Trophoblast cell (in vitro differentiated cells and primary cell): Measurements from ENCODE around the gene DAZAP1.
A peak's percentile ranks its signal among the peaks of the same experiment; 100 is the strongest.

Experiments
- DNase-seq, 2 donors: peaks; one replicate each; pipeline ENCODE4 v3.0.0-alpha.2; 2016
- H2AFZ ChIP-seq: 2 replicates; pipeline ENCODE4 v1.6.1; 2013; ENCODE audit warnings: low read length, moderate library complexity, mild to moderate bottlenecking; ENCODE audit not compliant: insufficient read depth, poor library complexity
- H2AK5ac ChIP-seq: 2 replicates; pipeline ENCODE4 v1.6.1; 2013; ENCODE audit warnings: mild to moderate bottlenecking, low read length
- H2BK120ac ChIP-seq: 2 replicates; pipeline ENCODE4 v1.6.1; 2013; ENCODE audit warnings: low read length, mild to moderate bottlenecking, moderate library complexity; ENCODE audit not compliant: insufficient read depth, poor library complexity
- H2BK12ac ChIP-seq: 2 replicates; pipeline ENCODE4 v1.6.1; 2013; ENCODE audit warnings: mild to moderate bottlenecking, low read length, moderate library complexity
- H2BK5ac ChIP-seq: 2 replicates; pipeline ENCODE4 v1.6.1; 2013; ENCODE audit warnings: low read length, low read depth, moderate library complexity, mild to moderate bottlenecking; ENCODE audit not compliant: poor library complexity
- H3K14ac ChIP-seq: 2 replicates; pipeline ENCODE4 v1.6.1; 2013; ENCODE audit warnings: mild to moderate bottlenecking, low read length
- H3K18ac ChIP-seq: 2 replicates; pipeline ENCODE4 v1.6.1; 2013; ENCODE audit warnings: mild to moderate bottlenecking, low read length
- H3K23ac ChIP-seq: 2 replicates; pipeline ENCODE4 v1.6.1; 2013; ENCODE audit warnings: low read length
- H3K27ac ChIP-seq: 2 replicates; pipeline ENCODE4 v1.5.1; 2013; ENCODE audit warnings: low read depth, mild to moderate bottlenecking, inconsistent platforms, low read length, moderate library complexity
- H3K27me3 ChIP-seq: 2 replicates; pipeline ENCODE4 v1.6.1; 2013; ENCODE audit warnings: inconsistent platforms, mild to moderate bottlenecking, low read length, moderate library complexity; ENCODE audit not compliant: insufficient read depth
- H3K36me3 ChIP-seq, 2 experiments: 1 replicate in 1 of 2; 2 replicates in 1 of 2; pipeline ENCODE4 v1.6.1; 2013; ENCODE audit warnings: low read length in 2 of 2, mild to moderate bottlenecking in 2 of 2, moderate library complexity in 1 of 2; ENCODE audit not compliant: insufficient read depth in 2 of 2, control insufficient read depth in 1 of 2
- H3K4ac ChIP-seq: 2 replicates; pipeline ENCODE4 v1.6.1; 2013; ENCODE audit warnings: low read depth, mild to moderate bottlenecking, low read length, moderate library complexity
- H3K4me1 ChIP-seq, 2 experiments: 1 replicate in 1 of 2; 2 replicates in 1 of 2; pipeline ENCODE4 v1.6.1; 2013; ENCODE audit warnings: low read length in 2 of 2, mild to moderate bottlenecking in 2 of 2, moderate library complexity in 1 of 2; ENCODE audit not compliant: insufficient read depth in 2 of 2, control insufficient read depth in 1 of 2
- H3K4me2 ChIP-seq: 2 replicates; pipeline ENCODE4 v1.6.1; 2013; ENCODE audit warnings: inconsistent platforms, mild to moderate bottlenecking, low read length, moderate library complexity
- H3K4me3 ChIP-seq: 2 replicates; pipeline ENCODE4 v1.5.1; 2013; ENCODE audit warnings: mild to moderate bottlenecking, low read depth, low read length, inconsistent platforms
- H3K79me1 ChIP-seq: one replicate; pipeline ENCODE4 v1.6.1; 2013; ENCODE audit warnings: low read length
- H3K79me2 ChIP-seq: 2 replicates; pipeline ENCODE4 v1.6.1; 2013; ENCODE audit warnings: low read length, mild to moderate bottlenecking; ENCODE audit not compliant: control insufficient read depth, insufficient read depth, poor library complexity
- H3K9ac ChIP-seq: 2 replicates; pipeline ENCODE4 v1.6.1; 2013; ENCODE audit warnings: mild to moderate bottlenecking, low read length
- H3K9me3 ChIP-seq: 2 replicates; pipeline ENCODE4 v1.6.1; 2013; ENCODE audit warnings: low read depth, mild to moderate bottlenecking, control low read depth, inconsistent platforms, low read length; ENCODE audit not compliant: insufficient read depth
- H4K12ac ChIP-seq: 2 replicates; pipeline ENCODE4 v1.6.1; 2013; ENCODE audit warnings: low read depth, mild to moderate bottlenecking, low read length, moderate library complexity
- H4K8ac ChIP-seq: 2 replicates; pipeline ENCODE4 v1.6.1; 2013; ENCODE audit warnings: low read depth, mild to moderate bottlenecking, low read length, moderate library complexity
- H4K91ac ChIP-seq: one replicate; pipeline ENCODE4 v1.6.1; 2013; ENCODE audit warnings: low read depth, mild to moderate bottlenecking, low read length, moderate library complexity
- WGBS: extraction: QIAGEN DNeasy Blood & Tissue Kit; methylation state at CpG from one replicate; pipeline ENCODE4 v1.1.7; 2013; ENCODE audit warnings: missing lambda C conversion rate; ENCODE audit not compliant: insufficient read length, insufficient coverage; ENCODE audit errors: extremely low coverage; 5-methylcytosine and 5-hydroxymethylcytosine counted together

DAZAP1 gene

DNA sequence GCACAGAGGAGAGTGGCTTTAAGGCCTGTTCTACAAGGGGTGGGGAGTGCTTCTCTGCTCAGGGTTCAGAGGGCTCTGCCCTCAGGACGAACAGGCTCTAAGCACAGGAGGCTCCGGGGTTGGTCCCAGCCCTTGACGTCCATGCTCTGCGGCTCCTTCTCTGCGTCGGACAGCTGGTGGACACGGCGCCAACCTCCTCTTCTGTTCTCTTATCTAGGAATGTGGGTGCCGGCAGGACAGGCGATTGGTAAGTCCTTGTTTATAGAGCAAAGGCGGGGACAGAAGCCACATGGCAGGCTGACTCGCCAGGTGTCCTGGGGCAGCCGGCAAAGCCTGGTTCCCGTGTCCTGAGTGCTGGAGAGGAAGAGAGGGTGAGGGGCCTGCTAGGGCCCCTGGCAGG lies 22.4 kb downstream of the DAZAP1 start:
- no peak overlapping the region for H2BK5ac ChIP-seq
- no peaks in the 10 kb centered on the region for H3K79me1 ChIP-seq
- DNase-seq: no peak
- no peak overlapping the region for H4K12ac ChIP-seq
- no peak overlapping the region for H3K4me2 ChIP-seq
- H3K9me3 ChIP-seq: no peaks in the 10 kb centered on the region
- no peak overlapping the region for H4K91ac ChIP-seq
- peaks cover 83 to 87% of the 10 kb centered on the region in 2 experiments for H3K36me3 ChIP-seq
- H3K4ac ChIP-seq: no peak overlapping the region
- no peak overlapping the region for H4K8ac ChIP-seq
- no peak overlapping the region for H3K4me3 ChIP-seq
- no peak overlapping the region for H2AK5ac ChIP-seq
- WGBS: no CpG with 5 or more reads among the region's 14 CpGs
- no peak overlapping the region for H3K27ac ChIP-seq
- H2BK120ac ChIP-seq: no peak overlapping the region
- H3K79me2 ChIP-seq: no peaks in the 10 kb centered on the region
- H3K9ac ChIP-seq: no peak overlapping the region
- no peaks in the 10 kb centered on the region for H3K27me3 ChIP-seq
- H3K18ac ChIP-seq: no peak overlapping the region
- peaks cover 9% of the 10 kb centered on the region in 2 experiments for H3K4me1 ChIP-seq
- H3K23ac ChIP-seq: no peak overlapping the region
- H3K14ac ChIP-seq: no peak overlapping the region
- H2AFZ ChIP-seq: no peak overlapping the region
- no peak overlapping the region for H2BK12ac ChIP-seq

- H3K4me2 ChIP-seq: no peak overlapping the region
- no peak overlapping the region for H2AFZ ChIP-seq
- H3K9me3 ChIP-seq: no peaks in the 10 kb centered on the region
- no peak overlapping the region for H2BK5ac ChIP-seq
- no peak overlapping the region for H3K18ac ChIP-seq
- H2BK12ac ChIP-seq: no peak overlapping the region
- no peak overlapping the region for H3K4ac ChIP-seq
- no peak overlapping the region for H4K12ac ChIP-seq
- no peaks in the 10 kb centered on the region for H3K79me1 ChIP-seq
- no peak overlapping the region for H3K14ac ChIP-seq
- H3K4me1 ChIP-seq: peaks cover 6 to 9% of the 10 kb centered on the region in 2 experiments
- no peak overlapping the region for H3K9ac ChIP-seq
- no peak overlapping the region for H4K91ac ChIP-seq
- H3K23ac ChIP-seq: no peak overlapping the region
- WGBS: no CpG with 5 or more reads among the region's 14 CpGs
- H3K27me3 ChIP-seq: no peaks in the 10 kb centered on the region
- H3K27ac ChIP-seq: no peak overlapping the region
- no peaks in the 10 kb centered on the region for H3K79me2 ChIP-seq
- H3K36me3 ChIP-seq: peaks cover 80 to 83% of the 10 kb centered on the region in 2 experiments
- no peak overlapping the region for H2BK120ac ChIP-seq
- H2AK5ac ChIP-seq: no peak overlapping the region
- H4K8ac ChIP-seq: no peak overlapping the region
- DNase-seq: peak; percentile 46 to 60
- no peak overlapping the region for H3K4me3 ChIP-seq
Observed at GRCh38 chr19:1430246-1430645, 22.9 kb downstream of the DAZAP1 start.

- Histone ChIP-seq H3K79me2 (no peaks in the 10 kb centered on the region), H3K36me3 (peaks cover 74 to 75% of the 10 kb centered on the region in 2 experiments), H3K9me3 (no peaks in the 10 kb centered on the region), H3K14ac (no peak overlapping the region), H3K4ac (no peak overlapping the region), H3K9ac (no peak overlapping the region), H3K27ac (no peak overlapping the region), H2AK5ac (no peak overlapping the region), H3K79me1 (no peaks in the 10 kb centered on the region), H2AFZ (no peak overlapping the region), H3K27me3 (no peaks in the 10 kb centered on the region), H4K8ac (no peak overlapping the region), H3K4me1 (no peaks in the 10 kb centered on the region), H3K23ac (no peak overlapping the region), H2BK12ac (no peak overlapping the region), H3K4me2 (no peak overlapping the region), H2BK5ac (no peak overlapping the region), H4K91ac (no peak overlapping the region), H4K12ac (no peak overlapping the region), H2BK120ac (no peak overlapping the region), H3K18ac (no peak overlapping the region), H3K4me3 (no peak overlapping the region)
- WGBS: no CpG with 5 or more reads among the region's 24 CpGs
- no peak for DNase-seq
Observed at GRCh38 chr19:1431759-1432506, 24.5 kb downstream of the DAZAP1 start.

DNA sequence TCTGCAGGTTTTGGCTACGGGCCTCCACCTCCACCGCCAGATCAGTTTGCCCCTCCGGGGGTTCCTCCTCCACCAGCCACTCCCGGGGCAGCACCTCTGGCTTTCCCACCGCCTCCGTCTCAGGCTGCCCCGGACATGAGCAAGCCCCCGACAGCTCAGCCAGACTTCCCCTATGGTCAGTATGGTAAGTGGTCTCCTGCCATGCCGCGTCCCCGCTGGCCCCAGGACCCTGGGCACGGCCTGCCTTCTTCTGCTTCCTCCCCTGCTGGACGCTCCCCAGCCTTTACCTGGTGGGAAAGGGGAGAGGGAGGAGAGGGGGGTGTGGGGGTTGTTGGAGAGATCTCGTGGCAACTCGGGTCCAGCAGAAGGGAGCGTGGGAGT lies 25.1 kb downstream of the DAZAP1 start:
- H4K12ac ChIP-seq: no peak overlapping the region
- H4K8ac ChIP-seq: no peak overlapping the region
- H3K27me3 ChIP-seq: no peaks in the 10 kb centered on the region
- no peak overlapping the region for H3K18ac ChIP-seq
- no peak overlapping the region for H2BK5ac ChIP-seq
- H2BK12ac ChIP-seq: no peak overlapping the region
- no peaks in the 10 kb centered on the region for H3K4me1 ChIP-seq
- no peak overlapping the region for H3K4ac ChIP-seq
- no peak overlapping the region for H3K23ac ChIP-seq
- no peak overlapping the region for H3K4me2 ChIP-seq
- no peak overlapping the region for H3K14ac ChIP-seq
- no peak overlapping the region for H3K27ac ChIP-seq
- peak overlapping the region; percentile 16 for H3K4me3 ChIP-seq
- no peaks in the 10 kb centered on the region for H3K79me1 ChIP-seq
- no peak overlapping the region for H2AK5ac ChIP-seq
- no peak overlapping the region for H2BK120ac ChIP-seq
- DNase-seq: no peak
- no CpG with 5 or more reads among the region's 16 CpGs for WGBS
- H3K9me3 ChIP-seq: no peaks in the 10 kb centered on the region
- H4K91ac ChIP-seq: no peak overlapping the region
- peaks cover 68 to 69% of the 10 kb centered on the region in 2 experiments for H3K36me3 ChIP-seq
- H3K79me2 ChIP-seq: no peaks in the 10 kb centered on the region
- no peak overlapping the region for H2AFZ ChIP-seq
- no peak overlapping the region for H3K9ac ChIP-seq
